Activated T-cell treated with anti-CD3 and anti-CD28 coated beads for 24 hours (primary cell): ENCODE results near the gene PFKFB4.
A peak's percentile ranks its signal among the peaks of the same experiment; 100 is the strongest.
"Not testable (repeated sequence)": the region's sequence is repeated elsewhere in the genome, so short reads cannot be mapped to it uniquely, and the experiment has no call there.

ENCODE experiments used
- DNase-seq: peaks from one replicate; pipeline ENCODE4 v3.0.0-alpha.2; 2020; ENCODE audit warnings: low read depth

The PFKFB4 gene

DNA sequence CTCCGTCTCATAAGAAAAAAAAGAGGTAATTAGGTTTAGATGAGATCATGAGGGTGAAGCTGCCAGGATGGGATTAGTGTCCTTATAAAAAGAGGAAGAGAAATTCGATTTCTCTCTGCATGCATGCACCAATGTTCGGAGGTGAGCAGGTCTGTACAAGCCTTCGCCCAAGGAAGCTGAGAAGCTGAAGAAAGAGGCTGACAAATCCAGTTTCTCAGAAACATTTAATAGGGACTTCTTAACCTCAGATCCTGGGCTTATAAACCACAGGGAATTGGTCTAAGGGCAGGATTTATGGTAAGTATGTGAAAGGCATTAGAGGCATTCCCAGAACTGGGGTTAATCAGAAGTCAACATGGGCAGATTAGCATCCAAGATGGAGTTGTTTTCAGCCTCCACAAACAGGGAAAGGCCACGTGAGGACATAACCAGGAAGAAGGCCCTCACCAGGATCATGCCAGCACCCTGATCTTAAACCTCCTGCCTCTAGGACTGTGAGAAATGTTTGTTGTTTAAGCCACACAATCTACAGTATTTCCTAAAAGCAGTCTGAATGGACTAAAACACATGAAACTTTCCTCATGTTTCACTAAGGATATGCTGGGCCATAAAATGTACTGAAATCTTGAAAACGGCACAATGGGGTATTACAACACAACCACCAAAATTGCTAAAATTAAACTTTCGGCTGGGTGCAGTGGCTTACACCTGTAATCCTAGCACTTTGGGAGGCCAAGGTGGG, 64.0 kb downstream of the PFKFB4 start:
- DNase-seq = no peak

DNA sequence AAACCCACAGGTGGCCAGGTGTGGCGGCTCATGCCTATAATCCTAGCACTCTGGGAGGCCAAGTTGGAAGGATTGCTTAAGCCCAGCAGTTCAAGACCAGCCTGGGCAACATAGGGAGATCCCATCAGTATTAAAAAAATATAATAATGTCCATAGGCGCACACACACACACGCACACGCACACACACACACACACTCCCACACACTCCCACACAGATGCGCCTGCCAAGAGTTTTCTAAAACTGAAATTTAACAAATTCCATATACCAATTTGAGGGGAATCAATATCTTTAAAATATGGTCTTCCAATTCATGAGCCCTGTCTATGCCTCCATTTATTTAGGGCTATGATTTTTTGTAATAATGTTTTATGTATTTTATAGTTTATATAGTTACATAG, 69.7 kb downstream of the PFKFB4 start:
- no peak for DNase-seq

DNA sequence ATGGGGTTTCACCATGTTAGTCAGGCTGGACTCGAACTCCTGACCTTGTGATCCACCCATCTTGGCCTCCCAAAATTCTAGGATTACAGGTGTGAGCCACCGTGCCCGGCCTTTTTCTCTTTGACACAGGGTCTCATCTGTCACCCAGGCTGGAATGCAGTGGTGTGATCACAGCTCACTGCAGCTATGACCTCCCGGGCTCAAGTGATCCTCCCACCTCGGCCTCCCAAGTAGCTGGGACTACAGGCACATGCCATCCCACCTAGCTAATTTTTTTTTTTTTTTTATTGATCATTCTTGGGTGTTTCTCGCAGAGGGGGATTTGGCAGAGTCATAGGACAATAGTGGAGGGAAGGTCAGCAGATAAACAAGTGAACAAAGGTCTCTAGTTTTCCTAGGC, 73.8 kb downstream of the PFKFB4 start:
- not testable (repeated sequence) for DNase-seq

DNA sequence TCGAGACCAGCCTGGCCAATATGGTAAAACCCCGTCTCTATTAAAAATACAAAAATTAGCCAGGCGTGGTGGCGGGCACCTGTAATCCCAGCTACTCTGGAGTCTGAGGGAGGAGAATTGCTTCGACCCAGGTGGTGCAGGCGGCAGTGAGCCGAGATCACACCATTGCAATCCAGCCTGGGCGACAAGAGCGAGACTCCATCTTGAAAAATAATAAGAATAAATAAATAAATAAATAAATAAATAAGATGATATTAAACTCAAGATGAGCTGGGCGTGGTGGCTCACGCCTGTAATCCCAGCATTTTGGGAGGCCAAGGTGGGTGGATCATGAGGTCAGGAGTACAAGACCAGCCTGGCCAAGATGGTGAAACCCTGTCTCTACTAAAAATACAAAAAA, 75.7 kb downstream of the PFKFB4 start:
- DNase-seq = not testable (repeated sequence)

DNA sequence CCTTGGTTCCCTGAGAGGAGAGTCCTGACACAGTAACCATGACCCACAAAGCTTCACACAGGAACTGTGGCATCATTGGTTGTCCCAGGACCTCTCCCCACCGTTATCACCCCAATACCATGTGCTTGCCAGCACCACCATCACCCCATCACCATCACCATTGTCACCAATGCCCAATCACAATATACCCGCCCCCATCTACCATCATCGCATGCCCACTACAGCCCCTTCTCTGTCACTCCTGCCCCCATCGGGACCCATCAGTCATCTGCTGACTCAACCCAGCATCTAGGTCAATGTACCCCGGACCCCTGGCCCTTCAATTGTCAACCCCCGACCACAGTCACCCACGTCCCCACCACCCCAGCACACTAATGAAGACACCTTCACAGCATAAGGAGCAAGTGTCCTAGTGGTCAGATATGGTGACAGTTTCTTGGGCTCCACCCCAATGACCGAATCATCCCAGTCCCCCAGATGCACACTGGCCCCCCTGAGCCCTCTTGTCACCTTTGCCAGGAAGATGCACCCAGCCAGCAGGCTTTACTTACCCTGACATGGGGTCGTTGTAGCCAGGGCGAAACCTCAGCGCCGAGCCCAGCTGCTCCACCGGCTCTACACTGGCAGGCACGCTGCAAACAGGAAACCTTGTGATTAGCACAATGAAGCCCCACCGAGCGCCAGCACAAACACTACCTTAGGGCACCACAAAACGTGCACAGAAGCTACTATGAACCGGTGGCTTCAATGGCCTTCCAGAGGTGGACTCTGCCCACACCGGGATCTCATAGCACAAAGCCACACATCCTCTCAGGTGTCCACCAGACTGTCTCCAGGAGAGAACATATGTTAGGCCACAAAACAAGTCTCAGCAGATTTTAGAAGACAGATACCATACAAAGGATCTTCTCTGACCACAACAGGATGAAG, 77.7 kb downstream of the PFKFB4 start:
- DNase-seq = no peak

DNA sequence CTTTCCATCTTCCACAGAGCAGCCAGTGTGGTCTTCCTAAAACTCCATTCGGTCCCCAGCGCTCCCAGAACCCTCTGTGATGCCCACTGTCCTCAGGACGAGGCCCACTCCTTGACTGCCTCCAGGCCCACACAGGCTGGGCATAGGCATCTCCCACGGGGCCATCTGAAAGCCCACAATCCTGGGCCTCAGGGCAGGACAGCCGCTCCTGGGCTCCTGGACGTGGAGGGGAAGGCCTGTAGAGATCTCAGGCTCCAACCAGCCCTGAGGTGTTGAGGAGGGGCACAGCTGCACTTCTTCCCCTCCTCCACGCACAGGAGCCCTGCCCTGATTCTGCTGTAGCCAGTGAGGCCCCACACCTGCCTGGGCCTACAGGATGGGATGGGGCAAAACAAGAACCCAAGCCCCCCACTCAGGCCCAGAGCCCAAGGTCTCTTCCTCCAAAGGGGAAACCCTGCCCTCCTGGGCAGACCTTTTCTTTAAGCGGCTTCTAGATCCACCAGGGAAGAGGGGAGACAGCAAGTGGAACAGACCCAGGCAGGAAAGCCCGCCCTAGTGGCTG, 78.6 kb downstream of the PFKFB4 start:
- DNase-seq = no peak

DNA sequence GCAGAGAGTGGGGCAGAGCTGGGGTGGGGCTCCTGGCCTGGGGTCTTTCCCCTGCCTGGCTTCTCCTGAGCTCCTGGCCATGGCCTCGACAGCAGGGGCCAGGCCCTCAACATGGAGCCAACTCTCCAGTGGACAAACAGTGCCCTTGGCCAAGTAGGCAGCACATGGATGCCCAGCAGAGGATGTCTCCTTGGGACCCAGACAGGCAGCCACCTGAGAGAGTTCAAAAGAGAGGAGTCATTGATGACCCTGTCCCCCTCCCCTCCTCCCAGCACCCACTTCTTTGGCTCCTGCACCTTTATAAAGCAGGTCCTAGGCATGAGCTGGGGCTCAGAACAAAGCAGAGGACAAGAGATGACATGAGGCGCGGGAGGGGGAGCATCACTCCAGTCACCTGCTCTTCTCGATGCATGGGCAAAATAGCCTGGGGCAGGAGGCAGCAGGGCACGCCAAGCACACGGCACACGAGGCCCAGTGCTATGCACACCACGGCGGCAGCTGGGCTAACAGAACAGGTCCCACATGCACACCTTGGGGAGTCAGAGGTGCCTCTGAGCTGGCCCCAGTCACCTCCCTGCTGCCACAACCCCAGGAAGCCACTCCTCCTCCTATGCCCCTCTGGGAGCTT, 80.1 kb downstream of the PFKFB4 start:
- DNase-seq = no peak

DNA sequence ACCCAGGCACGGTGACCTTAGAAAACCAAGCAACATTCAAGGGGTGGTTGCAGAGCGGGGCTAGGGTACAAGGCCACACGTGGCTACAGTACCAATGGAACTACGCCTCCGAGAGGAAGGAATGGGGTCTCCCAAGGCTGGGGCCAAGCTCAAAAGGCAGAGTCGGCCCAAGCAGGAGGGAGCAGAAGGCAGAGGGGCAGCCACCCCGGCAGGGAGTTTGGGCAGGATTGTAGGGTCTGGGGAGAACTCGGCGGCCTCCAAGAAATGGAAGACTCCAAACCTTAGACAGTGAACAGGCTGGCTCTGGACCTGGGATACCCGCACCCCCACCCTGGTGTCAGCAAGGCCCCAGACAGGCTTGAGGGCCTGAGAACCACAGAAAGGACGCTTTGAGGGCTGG, 81.4 kb downstream of the PFKFB4 start:
- DNase-seq = no peak

DNA sequence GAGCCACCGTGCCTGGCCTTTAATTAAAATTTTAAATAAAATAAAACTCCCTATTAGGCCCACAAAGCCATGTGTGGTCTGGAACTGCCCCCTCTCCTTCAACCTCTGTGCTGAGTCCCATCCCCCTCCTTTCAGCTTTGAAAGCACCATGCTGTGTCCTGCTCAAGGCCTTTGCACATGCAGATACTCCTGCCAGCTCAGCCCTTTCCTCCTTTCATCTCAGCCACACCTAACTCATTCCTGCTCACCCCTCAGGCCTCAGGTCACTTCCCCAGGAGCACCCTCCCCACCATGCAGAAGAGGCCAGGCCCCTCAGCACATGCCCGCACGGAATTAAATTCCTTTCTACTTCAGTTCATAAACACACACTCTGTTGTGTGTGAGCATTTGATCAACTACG, 82.0 kb downstream of the PFKFB4 start:
- DNase-seq = no peak

DNA sequence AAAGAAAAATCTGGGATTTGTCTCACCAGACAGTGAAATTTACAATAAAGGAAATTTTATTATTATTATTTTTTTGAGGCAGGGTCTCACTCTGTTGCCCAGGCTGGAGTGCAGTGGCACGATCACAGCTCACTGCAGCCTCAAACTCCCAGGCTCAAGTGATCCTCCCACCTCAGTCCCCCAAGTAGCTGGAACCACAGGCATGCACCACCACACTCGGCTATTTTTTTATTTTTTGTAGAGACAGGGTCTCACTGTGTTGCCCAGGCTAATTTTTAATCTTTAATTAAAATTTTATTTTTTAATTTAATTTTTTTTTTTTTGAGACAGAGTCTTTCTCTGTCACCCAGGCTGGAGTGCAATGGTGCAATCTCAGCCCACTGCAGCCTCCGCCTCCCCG, 82.6 kb downstream of the PFKFB4 start:
- not testable (repeated sequence) for DNase-seq

DNA sequence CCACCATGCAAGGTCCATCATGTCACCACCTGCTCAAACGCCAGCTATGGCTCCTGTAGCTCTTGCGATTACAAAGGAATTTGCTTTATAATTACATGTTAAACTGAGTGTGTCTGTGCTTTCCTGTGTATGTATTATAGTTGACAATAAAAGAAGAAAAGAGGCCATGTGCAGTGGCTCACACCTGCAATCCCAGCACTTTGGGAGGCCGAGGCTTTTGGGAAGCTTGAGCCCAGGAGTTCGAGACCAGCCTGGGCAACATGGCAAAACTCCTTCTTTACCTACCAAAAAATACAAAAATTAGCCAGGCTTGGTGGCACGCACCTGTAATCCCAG, 83.0 kb downstream of the PFKFB4 start:
- DNase-seq = no peak

DNA sequence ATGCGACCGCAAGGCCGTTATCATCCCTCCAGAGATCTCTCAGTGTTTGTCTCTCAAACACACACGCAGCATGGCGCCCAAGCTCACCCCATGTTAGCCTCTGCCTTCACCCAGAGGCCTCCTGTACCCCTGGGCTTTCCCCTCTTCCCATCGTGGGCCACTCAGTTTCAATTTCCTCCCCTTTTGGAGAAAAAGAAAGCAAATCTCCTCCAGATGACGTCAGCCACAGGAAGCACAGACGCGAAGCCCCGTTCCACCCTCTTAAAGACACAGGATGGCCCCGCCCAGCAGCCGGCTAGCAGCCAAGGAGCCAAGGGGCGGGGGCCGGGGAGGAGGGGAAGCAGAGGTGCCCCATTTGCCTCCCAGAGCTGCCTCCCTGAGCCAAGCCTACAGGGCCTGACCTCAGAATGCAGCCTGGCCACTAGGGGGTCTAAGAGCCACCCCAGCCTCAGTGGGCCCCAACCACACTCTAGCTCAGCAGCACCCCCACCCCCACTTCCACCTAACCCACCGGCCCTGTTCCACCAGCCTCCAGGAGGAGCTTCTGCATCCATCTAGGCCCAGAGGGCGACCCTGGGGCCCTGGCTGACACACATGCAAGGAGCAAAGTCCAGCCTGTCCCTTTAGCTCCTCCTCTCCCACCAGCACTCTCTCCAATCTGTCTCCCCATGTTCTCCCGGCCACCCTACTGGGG, 83.5 kb downstream of the PFKFB4 start:
- peak; percentile 92 for DNase-seq

DNA sequence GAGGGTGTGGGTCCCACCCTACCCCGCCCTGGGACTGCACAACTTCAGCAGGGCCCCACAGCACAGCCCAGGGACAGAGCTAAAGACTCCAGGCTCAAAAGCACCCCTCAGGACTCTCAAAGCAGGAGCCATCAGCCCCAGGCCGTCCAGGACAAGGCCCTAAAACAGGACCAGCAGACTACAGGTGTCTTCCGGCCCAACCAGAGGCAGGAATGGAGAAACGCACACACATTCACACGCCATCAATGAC, 84.0 kb downstream of the PFKFB4 start:
- DNase-seq = no peak

DNA sequence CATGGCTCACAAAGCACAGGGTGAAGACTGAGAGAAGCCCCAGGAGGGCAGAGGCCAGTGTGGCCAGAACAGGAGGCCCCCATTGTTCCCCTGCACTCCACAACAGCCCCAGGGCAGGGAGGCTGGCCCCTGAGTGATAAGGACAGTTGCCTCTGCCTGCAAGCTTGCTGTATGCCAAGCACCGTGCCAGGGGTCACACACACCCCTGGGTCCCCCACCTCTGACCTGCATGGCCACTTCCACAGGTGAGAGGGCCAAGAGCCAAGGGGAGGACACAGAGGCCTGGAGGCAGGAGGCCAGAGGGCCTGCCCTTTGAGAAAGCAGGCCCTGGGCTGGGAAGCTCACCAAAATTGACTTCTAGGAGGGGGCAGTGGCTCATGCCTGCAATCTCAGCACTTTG, 86.3 kb downstream of the PFKFB4 start:
- no peak for DNase-seq

DNA sequence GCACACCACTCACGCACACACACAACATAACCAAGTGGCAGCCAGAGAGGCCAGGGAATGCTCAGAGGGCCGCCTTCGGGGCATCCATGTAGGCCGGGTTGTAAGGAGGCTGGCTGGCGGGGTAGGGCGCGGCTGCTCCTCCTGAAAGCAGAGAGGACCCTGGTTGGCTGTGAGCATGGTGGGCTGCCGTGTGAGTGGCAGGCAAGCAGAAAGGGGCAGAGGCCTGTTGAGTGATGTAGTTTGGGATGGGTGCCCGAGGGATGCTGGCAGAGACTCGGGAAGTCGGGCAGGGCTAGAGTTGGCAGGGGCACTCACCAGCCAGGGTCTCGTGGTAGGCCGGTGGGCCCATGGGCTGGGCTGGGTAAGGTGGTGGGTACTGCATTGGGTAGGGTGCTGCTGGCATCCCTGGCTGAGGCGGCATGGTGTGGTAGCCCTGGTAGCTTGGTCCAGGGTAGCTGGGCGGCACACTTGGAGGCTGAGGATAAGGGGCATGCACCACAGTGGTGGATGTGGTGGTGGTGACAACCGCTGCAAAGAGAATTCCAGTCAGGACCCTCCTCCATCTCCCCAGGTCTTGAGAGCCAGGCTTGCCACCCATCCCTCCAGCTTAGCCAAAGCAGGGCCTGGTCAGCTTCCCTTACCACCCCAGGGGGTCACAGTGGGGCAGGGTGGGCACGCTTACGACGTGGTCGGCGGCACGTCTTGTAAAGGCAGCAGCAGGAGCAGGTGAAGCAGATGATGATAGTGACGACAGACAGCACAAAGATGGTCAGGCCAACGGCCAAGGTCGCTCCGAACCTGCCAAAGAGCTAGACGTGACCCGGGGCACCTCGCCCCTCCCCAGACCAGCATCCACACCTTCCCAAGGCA, 87.3 kb downstream of the PFKFB4 start:
- no peak for DNase-seq

DNA sequence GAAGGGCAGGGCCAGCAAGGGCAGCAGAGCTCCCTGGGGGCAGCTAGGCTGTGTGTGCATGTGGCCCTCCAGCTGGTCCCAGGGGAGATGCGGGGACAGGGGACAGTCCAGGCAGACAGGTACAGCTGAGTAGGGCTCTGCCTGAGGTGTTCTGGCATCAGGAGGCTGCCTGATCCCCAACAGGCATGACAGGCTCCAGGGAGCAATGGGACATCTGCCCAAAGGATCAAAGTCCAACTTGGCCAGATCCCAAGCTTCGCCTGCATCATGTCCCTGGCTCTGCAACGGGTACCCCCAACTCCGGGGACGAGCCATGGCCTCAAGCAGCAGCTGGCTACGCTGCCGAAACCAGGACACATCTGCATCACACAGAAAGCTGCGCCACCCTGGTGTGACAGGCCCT, 88.3 kb downstream of the PFKFB4 start:
- DNase-seq = no peak
